Mucosa of descending colon (tissue), 3 donors: ENCODE measurements around the gene TC2N. TPM values are rescaled to one million over a fixed set of nuclear protein-coding genes. Genes with fewer than 3 reads are reported as not detected.
A peak's percentile ranks its signal among the peaks of the same experiment; 100 is the strongest.

Source experiments
- ATAC-seq: fragments of 200-7000 bp; cut with Tn5 transposase; one replicate; pipeline ENCODE4 v1.9.1; 2020; ENCODE audit warnings: mild to moderate bottlenecking, moderate library complexity
- DNase-seq, 3 donors: peaks; one replicate each; pipeline ENCODE4 v3.0.0-alpha.2; 2020
- H3K36me3 ChIP-seq: fragments of 200-600 bp; one replicate; pipeline ENCODE4 v1.8.0; 2021; ENCODE audit warnings: low read depth, mild to moderate bottlenecking
- H3K4me1 ChIP-seq: fragments of 200-600 bp; one replicate; pipeline ENCODE4 v1.8.0; 2021; ENCODE audit warnings: low read depth, mild to moderate bottlenecking
- H3K4me3 ChIP-seq: fragments of 200-600 bp; one replicate; pipeline ENCODE4 v1.8.0; 2021; ENCODE audit warnings: mild to moderate bottlenecking
- H3K9me3 ChIP-seq: fragments of 200-600 bp; one replicate; pipeline ENCODE4 v1.8.0; 2021; ENCODE audit warnings: mild to moderate bottlenecking
- intact Hi-C, 2 donors: fragments of 100-400 bp; cut with DNase I in 1 of 2; cut with micrococcal nuclease in 1 of 2; formaldehyde crosslinking; loops; one replicate each; pipeline versions ENCODE4 v1.11.0 to v1.11.1; 2022; cut with DNase I, micrococcal nuclease
- total RNA-seq, 3 donors: library from RNA; stranded (reverse); fragmentation: NEBNext Ultra II Directional in 2 of 3; extraction: Animal tissue kit (Norgen Biotek cat#: 25700) in 2 of 3; gene quantifications; one replicate each; pipeline versions ENCODE4 v1.2.1 to v1.2.4, GENCODE V29; 2021 to 2023
- TF ChIP-seq, protein P1 (sequence below): fragments of 200-600 bp; IDR thresholded peaks from one replicate; pipeline ENCODE4 v1.8.0; 2022; ENCODE audit warnings: antibody characterized with exemption, mild to moderate bottlenecking
- donor health status: DM: no; HTN: no; CAD: no; lungs with moderate emphysema.
- donor health status: DM: no; HTN: no; CAD: no.
- donor health status: DM: no; HTN: yes; CAD: no.

The TC2N gene
- total RNA-seq, 3 donors from 2014 or later: 39.0 to 75.1 (median 63.6) TPM

- Histone ChIP-seq H3K4me3 (no peak overlapping the region), H3K9me3 (no peaks in the 10 kb centered on the region), H3K36me3 (no peaks in the 10 kb centered on the region), H3K4me1 (no peaks in the 10 kb centered on the region)
- TF ChIP-seq, protein P1, sequence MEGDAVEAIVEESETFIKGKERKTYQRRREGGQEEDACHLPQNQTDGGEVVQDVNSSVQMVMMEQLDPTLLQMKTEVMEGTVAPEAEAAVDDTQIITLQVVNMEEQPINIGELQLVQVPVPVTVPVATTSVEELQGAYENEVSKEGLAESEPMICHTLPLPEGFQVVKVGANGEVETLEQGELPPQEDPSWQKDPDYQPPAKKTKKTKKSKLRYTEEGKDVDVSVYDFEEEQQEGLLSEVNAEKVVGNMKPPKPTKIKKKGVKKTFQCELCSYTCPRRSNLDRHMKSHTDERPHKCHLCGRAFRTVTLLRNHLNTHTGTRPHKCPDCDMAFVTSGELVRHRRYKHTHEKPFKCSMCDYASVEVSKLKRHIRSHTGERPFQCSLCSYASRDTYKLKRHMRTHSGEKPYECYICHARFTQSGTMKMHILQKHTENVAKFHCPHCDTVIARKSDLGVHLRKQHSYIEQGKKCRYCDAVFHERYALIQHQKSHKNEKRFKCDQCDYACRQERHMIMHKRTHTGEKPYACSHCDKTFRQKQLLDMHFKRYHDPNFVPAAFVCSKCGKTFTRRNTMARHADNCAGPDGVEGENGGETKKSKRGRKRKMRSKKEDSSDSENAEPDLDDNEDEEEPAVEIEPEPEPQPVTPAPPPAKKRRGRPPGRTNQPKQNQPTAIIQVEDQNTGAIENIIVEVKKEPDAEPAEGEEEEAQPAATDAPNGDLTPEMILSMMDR: no peak
- no peak for DNase-seq
- intact Hi-C loops: no loop called here
- peak; percentile 83 for ATAC-seq
These were observed 8.6 kb downstream of the TC2N start for GRCh38 chr14:91858536-91859275.

- intact Hi-C loops: no loop called here
- ATAC-seq (no peak), DNase-seq (no peak)
- no peaks in the 10 kb centered on the region for H3K9me3 ChIP-seq
- TF ChIP-seq, protein P1: no peak
- H3K4me1 ChIP-seq: no peaks in the 10 kb centered on the region
- no peaks in the 10 kb centered on the region for H3K36me3 ChIP-seq
- no peak overlapping the region for H3K4me3 ChIP-seq
These were observed 9.7 kb downstream of the TC2N start for GRCh38 chr14:91857614-91858013.

GRCh38 chr14:91854327-91854934 is 12.9 kb downstream of the TC2N start:
- intact Hi-C loops: no loop called here
- Histone ChIP-seq H3K4me1 (no peaks in the 10 kb centered on the region), H3K9me3 (no peaks in the 10 kb centered on the region), H3K36me3 (no peaks in the 10 kb centered on the region), H3K4me3 (no peak overlapping the region)
- ATAC-seq (no peak), DNase-seq (no peak)
- TF ChIP-seq, protein P1: no peak

GRCh38 chr14:91851563-91851962 is 15.8 kb downstream of the TC2N start:
- Histone ChIP-seq H3K4me1 (no peaks in the 10 kb centered on the region), H3K36me3 (no peaks in the 10 kb centered on the region), H3K9me3 (no peaks in the 10 kb centered on the region), H3K4me3 (no peak overlapping the region)
- intact Hi-C loops: no loop called here
- ATAC-seq (no peak), DNase-seq (no peak)
- TF ChIP-seq, protein P1: no peak

GRCh38 chr14:91848504-91849001 is 18.8 kb downstream of the TC2N start:
- DNase-seq (no peak), ATAC-seq (no peak)
- H3K4me3 ChIP-seq: no peak overlapping the region
- intact Hi-C loops: no loop called here
- TF ChIP-seq, protein P1: no peak
- H3K4me1 ChIP-seq: no peaks in the 10 kb centered on the region
- H3K9me3 ChIP-seq: no peaks in the 10 kb centered on the region
- no peaks in the 10 kb centered on the region for H3K36me3 ChIP-seq
